ENCODE results near the gene RNU1-1. TPM values are rescaled to one million over a fixed set of nuclear protein-coding genes. Genes with fewer than 3 reads are reported as not detected.
"Not testable (repeated sequence)": the region's sequence is repeated elsewhere in the genome, so short reads cannot be mapped to it uniquely, and the experiment has no call there.

Gene RNU1-1
- total and polyA plus RNA-seq, 10 of the 15 experiments (the other 5 are each of a cell fraction or from before 2014, with no cell fraction given) = under 0.01 to 20,946 (median 4.7) TPM; not detected in 2

GRCh38 chr1:16478091-16478490 lies 36.0 kb downstream of the RNU1-1 start (continued):
- TF ChIP-seq KAT2A (conservative IDR thresholded peaks at IDR 0.05; ENCODE audit: control insufficient read depth, low read depth, low read length) (no peak), TCF7 (IDR thresholded peaks at IDR 0.05; ENCODE audit: borderline replicate concordance) (no peak)
- TF ChIP-seq, protein P1, sequence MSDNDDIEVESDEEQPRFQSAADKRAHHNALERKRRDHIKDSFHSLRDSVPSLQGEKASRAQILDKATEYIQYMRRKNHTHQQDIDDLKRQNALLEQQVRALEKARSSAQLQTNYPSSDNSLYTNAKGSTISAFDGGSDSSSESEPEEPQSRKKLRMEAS (IDR thresholded peaks at IDR 0.05; ENCODE audit: low read depth, low read length) = no peak

GRCh38 chr1:16475771-16476770 lies 38.0 kb downstream of the RNU1-1 start:
- ATAC-seq; H3K79me2 ChIP-seq (ENCODE audit: control insufficient read depth, insufficient read depth, low read length); H3K4me3 ChIP-seq; H3K36me3 ChIP-seq (ENCODE audit: control insufficient read depth in 2 of 2, insufficient read depth in 2 of 2, low read length in 1 of 2); DNase-seq (ENCODE audit: low read depth, low spot score); in situ Hi-C loops (cut with MboI); H3K4me2 ChIP-seq (ENCODE audit: control insufficient read depth, insufficient read depth); FAIRE-seq; H3K27me3 ChIP-seq (replicated peaks in 1 of 2; ENCODE audit: control insufficient read depth in 2 of 2, insufficient read depth in 2 of 2, low read length in 1 of 2); CTCF ChIA-PET; H4K20me1 ChIP-seq (ENCODE audit: control insufficient read depth, insufficient read depth); H3K9me3 ChIP-seq (replicated peaks; ENCODE audit: control insufficient read depth, insufficient read depth, low read length); intact Hi-C loops (cut with micrococcal nuclease; ENCODE audit: unreplicated experiment); H3K4me1 ChIP-seq (ENCODE audit: control insufficient read depth, insufficient read depth, low read length); RAD21 ChIA-PET (ENCODE audit: unreplicated experiment); H3K27ac ChIP-seq (ENCODE audit: control insufficient read depth, insufficient read depth); BruUV-seq (replicated peaks); POLR2A ChIA-PET; H2AFZ ChIP-seq (ENCODE audit: control insufficient read depth, low read depth, low read length); H3K9ac ChIP-seq (ENCODE audit: control insufficient read depth, insufficient read depth, low read length): not testable (repeated sequence)
- 83% methylated on average over 25 of the region's 29 CpGs for whole genome bisulfite sequencing (ENCODE audit: insufficient coverage, insufficient replicate concordance, low lambda C conversion rate, missing lambda C conversion rate)
- SMC1A ChIA-PET (ENCODE audit: uncharacterized antibody, unreplicated experiment) = interaction anchor here (0.6 kb wide), 1 partner anchor 399 kb away, joined by 3 read pairs; no protein-coding TSS in a partner anchor

- H3K36me3 ChIP-seq (ENCODE audit: control insufficient read depth in 2 of 2, insufficient read depth in 2 of 2, low read length in 1 of 2); H3K27ac ChIP-seq (ENCODE audit: control insufficient read depth, insufficient read depth); H2AFZ ChIP-seq (ENCODE audit: control insufficient read depth, low read depth, low read length); H3K27me3 ChIP-seq (replicated peaks in 1 of 2; ENCODE audit: control insufficient read depth in 2 of 2, insufficient read depth in 2 of 2, low read length in 1 of 2); H4K20me1 ChIP-seq (ENCODE audit: control insufficient read depth, insufficient read depth); H3K4me3 ChIP-seq; FAIRE-seq; DNase-seq (ENCODE audit: low read depth, low spot score); H3K9me3 ChIP-seq (replicated peaks; ENCODE audit: control insufficient read depth, insufficient read depth, low read length); intact Hi-C loops (cut with micrococcal nuclease; ENCODE audit: unreplicated experiment); CTCF ChIA-PET; in situ Hi-C loops (cut with MboI); H3K79me2 ChIP-seq (ENCODE audit: control insufficient read depth, insufficient read depth, low read length); H3K4me2 ChIP-seq (ENCODE audit: control insufficient read depth, insufficient read depth); BruUV-seq (replicated peaks); H3K9ac ChIP-seq (ENCODE audit: control insufficient read depth, insufficient read depth, low read length); POLR2A ChIA-PET; RAD21 ChIA-PET (ENCODE audit: unreplicated experiment); SMC1A ChIA-PET (ENCODE audit: uncharacterized antibody, unreplicated experiment); H3K4me1 ChIP-seq (ENCODE audit: control insufficient read depth, insufficient read depth, low read length): not testable (repeated sequence)
- 96% methylated on average over 2 of the region's 2 CpGs for WGBS (ENCODE audit: insufficient coverage, insufficient replicate concordance, low lambda C conversion rate, missing lambda C conversion rate)
- ATAC-seq = peak; percentile 48; the same call in 1 of the 3 replicates
- TF ChIP-seq CTCF (IDR thresholded peaks at IDR 0.05 in 2 of 3, conservative IDR thresholded peaks at IDR 0.05 in 1 of 3; ENCODE audit: control insufficient read depth in 2 of 3, extremely low read depth in 1 of 3, insufficient read depth in 1 of 3, low read depth in 3 of 3, low read length in 3 of 3) = peak in 2 of 3 experiments; percentile 18; a peak in 2 of 6 replicates
- TF ChIP-seq RAD21 (IDR thresholded peaks at IDR 0.05; ENCODE audit: insufficient read depth, low read depth, low read length) = peak; percentile 23; the same call in 1 of the 2 replicates
These were observed 39.2 kb downstream of the RNU1-1 start for GRCh38 chr1:16474891-16475290.

Measured in GM12878 (cell line).